Ishikawa (cell line): ENCODE data around the gene SSR3.

ENCODE experiments used
- CEBPB ChIP-seq: IDR thresholded peaks from 2 replicates; pipeline ENCODE4 v1.6.1; 2012
- CREB1 ChIP-seq: IDR thresholded peaks from 2 replicates; pipeline ENCODE4 v1.6.1; 2012; ENCODE audit warnings: low read depth
- EGR1 ChIP-seq: IDR thresholded peaks from 2 replicates; pipeline ENCODE4 v1.6.1; 2012
- EP300 ChIP-seq: IDR thresholded peaks from 2 replicates; pipeline ENCODE4 v1.6.1; 2012; ENCODE audit warnings: borderline replicate concordance
- FOXM1 ChIP-seq: IDR thresholded peaks from 2 replicates; pipeline ENCODE4 v1.6.1; 2012; ENCODE audit warnings: low read depth, borderline replicate concordance
- TAF1 ChIP-seq: IDR thresholded peaks from 2 replicates; pipeline ENCODE4 v1.6.1; 2012; ENCODE audit warnings: low read depth, mild to moderate bottlenecking
- TCF12 ChIP-seq: IDR thresholded peaks from 2 replicates; pipeline ENCODE4 v1.6.1; 2012; ENCODE audit warnings: low read depth
- TEAD4 ChIP-seq: IDR thresholded peaks from 2 replicates; pipeline ENCODE4 v1.6.1; 2012
- YY1 ChIP-seq: IDR thresholded peaks from 2 replicates; pipeline ENCODE4 v1.6.1; 2012; ENCODE audit warnings: low read depth
- ZBTB7A ChIP-seq: IDR thresholded peaks from 2 replicates; pipeline ENCODE4 v1.6.1; 2012; ENCODE audit warnings: low read depth
- TF ChIP-seq, protein P1 (sequence below): IDR thresholded peaks from 2 replicates; pipeline ENCODE4 v1.6.1; 2012
- TF ChIP-seq, protein P2 (sequence below): IDR thresholded peaks from 2 replicates; pipeline ENCODE4 v1.6.1; 2012; ENCODE audit warnings: low read depth, mild to moderate bottlenecking
- TF ChIP-seq, protein P3 (sequence below): IDR thresholded peaks from 2 replicates; pipeline ENCODE4 v1.6.1; 2012

DNA sequence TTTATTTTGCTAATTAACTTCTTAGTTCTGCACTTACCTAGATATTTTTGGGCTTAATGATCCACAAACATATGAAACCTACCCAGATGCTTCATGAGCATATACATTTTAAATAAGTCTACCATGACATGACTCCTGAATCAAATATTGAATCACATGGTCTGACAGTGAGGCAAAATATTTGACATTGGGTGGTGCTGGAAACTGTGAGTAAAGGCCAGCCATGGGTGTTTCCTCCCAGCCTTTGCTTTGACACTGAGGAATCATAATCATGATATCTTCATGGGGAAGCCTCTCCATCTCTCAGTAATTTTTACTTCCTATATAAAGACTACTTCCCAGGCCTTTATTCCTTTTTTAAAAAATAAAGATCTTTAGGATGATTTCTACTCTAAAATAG is 22.8 kb upstream of the SSR3 start:
- TF ChIP-seq TAF1 (no peak), TCF12 (no peak), EP300 (no peak), EGR1 (no peak), CEBPB (no peak), YY1 (no peak), TEAD4 (no peak), CREB1 (no peak), ZBTB7A (no peak), FOXM1 (no peak)
- TF ChIP-seq, protein P1, sequence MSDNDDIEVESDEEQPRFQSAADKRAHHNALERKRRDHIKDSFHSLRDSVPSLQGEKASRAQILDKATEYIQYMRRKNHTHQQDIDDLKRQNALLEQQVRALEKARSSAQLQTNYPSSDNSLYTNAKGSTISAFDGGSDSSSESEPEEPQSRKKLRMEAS: no peak
- TF ChIP-seq, protein P2, sequence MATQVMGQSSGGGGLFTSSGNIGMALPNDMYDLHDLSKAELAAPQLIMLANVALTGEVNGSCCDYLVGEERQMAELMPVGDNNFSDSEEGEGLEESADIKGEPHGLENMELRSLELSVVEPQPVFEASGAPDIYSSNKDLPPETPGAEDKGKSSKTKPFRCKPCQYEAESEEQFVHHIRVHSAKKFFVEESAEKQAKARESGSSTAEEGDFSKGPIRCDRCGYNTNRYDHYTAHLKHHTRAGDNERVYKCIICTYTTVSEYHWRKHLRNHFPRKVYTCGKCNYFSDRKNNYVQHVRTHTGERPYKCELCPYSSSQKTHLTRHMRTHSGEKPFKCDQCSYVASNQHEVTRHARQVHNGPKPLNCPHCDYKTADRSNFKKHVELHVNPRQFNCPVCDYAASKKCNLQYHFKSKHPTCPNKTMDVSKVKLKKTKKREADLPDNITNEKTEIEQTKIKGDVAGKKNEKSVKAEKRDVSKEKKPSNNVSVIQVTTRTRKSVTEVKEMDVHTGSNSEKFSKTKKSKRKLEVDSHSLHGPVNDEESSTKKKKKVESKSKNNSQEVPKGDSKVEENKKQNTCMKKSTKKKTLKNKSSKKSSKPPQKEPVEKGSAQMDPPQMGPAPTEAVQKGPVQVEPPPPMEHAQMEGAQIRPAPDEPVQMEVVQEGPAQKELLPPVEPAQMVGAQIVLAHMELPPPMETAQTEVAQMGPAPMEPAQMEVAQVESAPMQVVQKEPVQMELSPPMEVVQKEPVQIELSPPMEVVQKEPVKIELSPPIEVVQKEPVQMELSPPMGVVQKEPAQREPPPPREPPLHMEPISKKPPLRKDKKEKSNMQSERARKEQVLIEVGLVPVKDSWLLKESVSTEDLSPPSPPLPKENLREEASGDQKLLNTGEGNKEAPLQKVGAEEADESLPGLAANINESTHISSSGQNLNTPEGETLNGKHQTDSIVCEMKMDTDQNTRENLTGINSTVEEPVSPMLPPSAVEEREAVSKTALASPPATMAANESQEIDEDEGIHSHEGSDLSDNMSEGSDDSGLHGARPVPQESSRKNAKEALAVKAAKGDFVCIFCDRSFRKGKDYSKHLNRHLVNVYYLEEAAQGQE: no peak
- TF ChIP-seq, protein P3, sequence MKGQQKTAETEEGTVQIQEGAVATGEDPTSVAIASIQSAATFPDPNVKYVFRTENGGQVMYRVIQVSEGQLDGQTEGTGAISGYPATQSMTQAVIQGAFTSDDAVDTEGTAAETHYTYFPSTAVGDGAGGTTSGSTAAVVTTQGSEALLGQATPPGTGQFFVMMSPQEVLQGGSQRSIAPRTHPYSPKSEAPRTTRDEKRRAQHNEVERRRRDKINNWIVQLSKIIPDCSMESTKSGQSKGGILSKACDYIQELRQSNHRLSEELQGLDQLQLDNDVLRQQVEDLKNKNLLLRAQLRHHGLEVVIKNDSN: no peak
